ENCODE data around the gene POLR1C. TPM values are rescaled to one million over a fixed set of nuclear protein-coding genes. Genes with fewer than 3 reads are reported as not detected.

POLR1C gene
- total RNA-seq, 1 donor from 2014 or later = 39.5 TPM

DNA sequence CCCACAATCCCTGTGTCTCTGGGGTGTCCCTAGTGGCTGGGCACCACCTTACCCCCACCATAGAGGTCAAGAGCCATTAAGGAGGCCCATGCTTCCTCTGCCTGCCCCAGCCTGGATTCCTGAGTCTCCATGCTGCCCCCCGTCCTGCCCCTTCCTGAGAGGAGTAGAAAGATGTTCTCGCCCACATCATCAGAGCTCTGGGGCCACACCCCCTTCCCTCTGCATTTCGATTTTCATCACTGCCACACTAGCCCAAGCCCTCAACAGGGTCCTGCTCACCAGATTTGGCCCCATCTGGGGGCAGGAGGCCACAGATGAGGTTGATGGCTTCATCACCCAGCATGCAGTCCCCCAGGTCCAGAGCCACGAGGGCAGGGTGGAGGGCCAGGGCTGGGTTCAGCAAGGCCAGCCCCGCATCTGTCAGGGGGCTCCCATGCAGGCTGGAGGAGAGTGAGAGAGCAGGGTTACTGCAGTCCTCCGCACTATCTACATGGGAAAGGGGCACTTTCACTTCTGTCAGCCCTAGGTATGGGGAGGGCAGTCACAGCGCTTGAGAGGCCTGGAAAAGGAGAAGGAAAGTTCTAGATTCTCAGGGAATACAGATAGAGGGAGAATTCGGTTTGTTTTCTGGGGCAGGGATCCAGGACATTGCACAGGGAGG lies 8.3 kb upstream of the POLR1C start:
- peaks cover 24% of the 10 kb centered on the region for H3K27me3 Mint-ChIP-seq (ENCODE audit: low read depth)
- peaks cover 17% of the 10 kb centered on the region for H3K36me3 Mint-ChIP-seq
- no peak for DNase-seq (ENCODE audit: low spot score in 2 of 2, unreplicated experiment in 2 of 2)
- no peaks in the 10 kb centered on the region for H3K9me3 Mint-ChIP-seq
- TF ChIP-seq, protein P1, sequence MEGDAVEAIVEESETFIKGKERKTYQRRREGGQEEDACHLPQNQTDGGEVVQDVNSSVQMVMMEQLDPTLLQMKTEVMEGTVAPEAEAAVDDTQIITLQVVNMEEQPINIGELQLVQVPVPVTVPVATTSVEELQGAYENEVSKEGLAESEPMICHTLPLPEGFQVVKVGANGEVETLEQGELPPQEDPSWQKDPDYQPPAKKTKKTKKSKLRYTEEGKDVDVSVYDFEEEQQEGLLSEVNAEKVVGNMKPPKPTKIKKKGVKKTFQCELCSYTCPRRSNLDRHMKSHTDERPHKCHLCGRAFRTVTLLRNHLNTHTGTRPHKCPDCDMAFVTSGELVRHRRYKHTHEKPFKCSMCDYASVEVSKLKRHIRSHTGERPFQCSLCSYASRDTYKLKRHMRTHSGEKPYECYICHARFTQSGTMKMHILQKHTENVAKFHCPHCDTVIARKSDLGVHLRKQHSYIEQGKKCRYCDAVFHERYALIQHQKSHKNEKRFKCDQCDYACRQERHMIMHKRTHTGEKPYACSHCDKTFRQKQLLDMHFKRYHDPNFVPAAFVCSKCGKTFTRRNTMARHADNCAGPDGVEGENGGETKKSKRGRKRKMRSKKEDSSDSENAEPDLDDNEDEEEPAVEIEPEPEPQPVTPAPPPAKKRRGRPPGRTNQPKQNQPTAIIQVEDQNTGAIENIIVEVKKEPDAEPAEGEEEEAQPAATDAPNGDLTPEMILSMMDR (IDR thresholded peaks at IDR 0.05; ENCODE audit: unreplicated experiment) = no peak
- H3K4me1 Mint-ChIP-seq = peaks cover 7% of the 10 kb centered on the region
- H3K4me3 Mint-ChIP-seq = peak overlapping the region; percentile 78
- no peak overlapping the region for H3K27ac Mint-ChIP-seq

DNA sequence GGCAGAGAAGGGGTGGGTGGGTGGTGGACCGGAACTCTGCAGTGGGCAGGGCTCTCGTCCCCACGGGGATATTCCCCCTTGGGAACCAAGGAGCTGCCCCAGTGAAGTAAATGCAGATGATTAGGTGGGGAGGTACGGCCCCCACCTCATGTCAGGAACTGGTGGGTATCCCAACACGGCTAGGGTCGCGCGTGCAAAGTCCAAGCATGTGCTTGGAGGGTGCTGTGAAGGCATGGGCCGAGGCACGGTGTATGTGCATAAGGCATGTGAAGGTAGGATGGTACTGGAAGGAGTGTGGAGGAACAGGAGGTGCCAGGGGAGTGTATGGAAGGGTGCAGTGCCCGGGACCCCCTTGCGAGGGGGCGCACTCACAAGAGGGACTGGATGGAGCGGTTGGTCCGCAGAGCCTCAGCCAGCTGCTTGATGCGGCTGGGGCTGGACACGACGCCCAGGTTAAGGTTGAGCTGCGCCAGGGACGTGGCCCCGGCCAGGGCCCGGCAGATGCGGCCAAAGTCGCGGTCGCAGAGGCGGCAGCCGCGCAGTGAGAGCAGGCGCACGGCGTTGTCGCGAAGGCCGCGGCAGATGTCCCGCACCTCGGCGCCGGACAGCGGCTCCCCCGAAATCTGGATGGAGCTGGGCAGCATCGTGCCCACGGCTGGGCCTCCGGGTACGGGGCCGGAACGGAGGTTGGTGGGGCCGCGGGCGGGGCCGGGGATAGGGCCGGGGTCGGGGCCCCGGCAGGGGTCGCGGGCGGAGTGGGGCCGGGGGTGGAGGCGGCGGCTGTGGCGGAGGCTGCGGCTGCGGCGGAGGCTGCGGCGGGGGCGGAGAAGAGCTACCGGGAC lies 7.5 kb upstream of the POLR1C start:
- Mint-ChIP-seq H3K36me3 (peaks cover 16% of the 10 kb centered on the region), H3K27me3 (ENCODE audit: low read depth) (peaks cover 24% of the 10 kb centered on the region), H3K4me3 (peak overlapping the region; percentile 78), H3K4me1 (peaks cover 9% of the 10 kb centered on the region), H3K9me3 (no peaks in the 10 kb centered on the region), H3K27ac (peak overlapping the region; percentile 11)
- TF ChIP-seq, protein P1 (IDR thresholded peaks at IDR 0.05; ENCODE audit: unreplicated experiment) = no peak
- DNase-seq (ENCODE audit: low spot score in 2 of 2, unreplicated experiment in 2 of 2) = no peak

DNA sequence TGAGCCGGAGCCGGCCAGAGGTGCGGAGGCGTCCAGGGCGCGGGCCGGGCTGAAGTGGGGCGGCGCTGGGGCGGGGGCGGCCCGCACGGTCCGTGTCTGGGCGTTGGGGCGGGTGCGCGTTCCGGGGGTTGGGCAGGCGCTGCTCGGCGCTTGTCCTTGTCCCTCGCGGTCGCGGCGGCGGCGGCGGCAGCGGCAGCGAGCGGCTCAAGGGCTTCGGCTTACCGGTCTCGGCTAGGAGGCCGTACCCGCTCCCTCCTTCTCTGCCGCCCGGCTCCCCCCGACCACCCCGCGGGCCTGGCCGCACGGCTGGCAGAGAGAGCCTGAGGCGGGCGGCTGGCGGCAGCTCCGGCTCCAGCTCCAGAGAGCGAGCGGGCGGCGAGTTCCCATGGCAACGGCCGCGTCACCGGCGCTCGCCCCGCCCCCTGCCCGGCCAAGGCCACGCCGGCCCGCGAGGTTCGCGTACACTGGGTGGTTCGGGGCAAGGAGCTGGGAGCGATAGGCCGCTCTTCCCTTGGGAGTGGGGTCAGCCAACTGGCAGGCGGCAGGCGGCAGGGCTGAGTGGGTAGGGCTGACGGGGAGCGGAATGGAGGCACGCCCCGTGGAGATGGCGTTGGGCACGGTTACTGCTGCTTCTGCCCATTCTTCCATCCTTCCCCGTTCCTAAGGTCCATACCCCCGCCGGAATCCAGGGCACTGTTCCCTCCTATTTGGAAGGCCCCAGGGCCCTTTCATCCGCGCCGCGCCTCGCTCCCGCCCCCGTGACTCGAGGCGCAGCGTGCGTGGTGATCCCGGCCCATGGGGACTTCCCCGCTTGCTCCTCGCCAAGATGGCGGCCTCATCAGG lies 6.7 kb upstream of the POLR1C start, which contains the start of gene LRRC73:
TSS of gene LRRC73 (minus strand) at position 363 of the 843 bp plus-strand sequence. CDS start 561 bp downstream, outside the sequence.
- H3K27ac Mint-ChIP-seq = peak within 1 kb of the TSS; percentile 11
- peaks cover 24% of the 10 kb centered on the region for H3K27me3 Mint-ChIP-seq (ENCODE audit: low read depth)
- peaks cover 16% of the 10 kb centered on the region for H3K4me1 Mint-ChIP-seq
- H3K9me3 Mint-ChIP-seq = no peaks in the 10 kb centered on the region
- TF ChIP-seq, protein P1 (IDR thresholded peaks at IDR 0.05; ENCODE audit: unreplicated experiment) = no peak
- DNase-seq (ENCODE audit: low spot score in 2 of 2, unreplicated experiment in 2 of 2) = peak; percentile 76 to 89
- H3K4me3 Mint-ChIP-seq = peak within 1 kb of the TSS; percentile 78
- peaks cover 19% of the 10 kb centered on the region for H3K36me3 Mint-ChIP-seq

DNA sequence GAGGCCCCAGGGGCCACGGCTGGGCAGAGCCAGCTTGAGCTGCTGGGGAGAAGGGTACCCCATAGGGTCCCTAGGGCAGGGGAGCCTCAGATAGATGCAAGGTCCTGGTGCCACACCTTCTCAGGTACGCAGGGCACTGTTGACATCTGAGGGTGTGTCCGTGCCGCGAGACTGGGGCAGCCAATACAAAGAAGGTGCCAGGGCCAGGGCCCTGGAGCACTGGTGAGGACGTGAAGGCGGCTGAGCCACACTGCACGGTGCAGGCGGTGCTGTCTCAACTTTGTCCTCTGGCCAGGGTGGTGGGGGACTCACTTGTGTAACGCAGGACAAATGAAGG lies 6.1 kb upstream of the POLR1C start:
- Mint-ChIP-seq H3K4me3 (peak overlapping the region; percentile 67), H3K27me3 (ENCODE audit: low read depth) (peaks cover 24% of the 10 kb centered on the region), H3K27ac (no peak overlapping the region), H3K4me1 (peaks cover 22% of the 10 kb centered on the region), H3K36me3 (peaks cover 21% of the 10 kb centered on the region), H3K9me3 (no peaks in the 10 kb centered on the region)
- TF ChIP-seq, protein P1 (IDR thresholded peaks at IDR 0.05; ENCODE audit: unreplicated experiment) = no peak
- no peak for DNase-seq (ENCODE audit: low spot score in 2 of 2, unreplicated experiment in 2 of 2)

DNA sequence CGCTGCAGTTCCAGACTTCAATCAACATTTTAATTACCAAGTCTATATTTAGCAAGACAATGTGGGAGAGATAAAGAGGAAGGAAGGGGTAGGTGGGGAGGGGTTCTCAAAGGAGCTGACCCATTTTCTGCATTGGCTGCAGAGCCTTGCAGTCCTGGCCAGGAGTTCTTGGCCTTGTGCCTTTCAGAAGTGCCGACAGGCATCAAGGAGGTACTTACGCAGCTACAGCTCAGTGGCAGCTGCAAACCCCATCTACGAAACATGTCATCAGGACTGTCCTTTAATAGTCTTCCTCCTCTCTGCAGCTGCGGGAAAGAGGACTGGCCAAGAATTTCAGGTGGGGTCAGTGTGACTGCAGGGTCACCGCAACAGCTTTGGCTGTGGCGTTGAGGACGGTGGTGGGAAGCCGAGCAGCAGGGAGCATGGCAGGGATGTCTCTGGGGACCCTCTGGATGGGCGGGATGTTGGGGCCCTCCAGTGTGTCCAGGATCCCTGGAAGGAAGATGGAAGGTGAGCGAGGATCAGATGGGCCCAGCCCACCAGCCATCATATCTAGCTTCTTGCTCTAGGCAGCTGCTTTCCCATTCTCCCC lies 5.0 kb upstream of the POLR1C start:
- H3K9me3 Mint-ChIP-seq = no peaks in the 10 kb centered on the region
- TF ChIP-seq, protein P1 (IDR thresholded peaks at IDR 0.05; ENCODE audit: unreplicated experiment) = no peak
- peaks cover 22% of the 10 kb centered on the region for H3K36me3 Mint-ChIP-seq
- H3K27me3 Mint-ChIP-seq (ENCODE audit: low read depth) = peaks cover 24% of the 10 kb centered on the region
- peaks cover 26% of the 10 kb centered on the region for H3K4me1 Mint-ChIP-seq
- H3K4me3 Mint-ChIP-seq = peak overlapping the region; percentile 7
- no peak overlapping the region for H3K27ac Mint-ChIP-seq
- no peak for DNase-seq (ENCODE audit: low spot score in 2 of 2, unreplicated experiment in 2 of 2)

Data from mesothelial cell of epicardium (in vitro differentiated cells).